GM12878 (cell line): ENCODE measurements around the gene STPG1.

Source experiments
- CTCF ChIP-seq, 3 experiments: IDR thresholded peaks in 2 of 3; conservative IDR thresholded peaks in 1 of 3; 2 replicates each; pipeline ENCODE4 v1.5.1; 2011; ENCODE audit warnings: low read depth in 3 of 3, low read length in 3 of 3, mild to moderate bottlenecking in 3 of 3, control low read depth in 2 of 3, moderate library complexity in 2 of 3, inconsistent platforms in 1 of 3, mixed read lengths in 1 of 3; ENCODE audit not compliant: control insufficient read depth in 2 of 3, insufficient read depth in 1 of 3; ENCODE audit errors: extremely low read depth in 1 of 3
- HDAC6 ChIP-seq: fragments of 200-600 bp; sonication (generic); IDR thresholded peaks from one replicate; pipeline ENCODE4 v1.8.0; 2017; ENCODE audit warnings: antibody characterized with exemption; ENCODE audit not compliant: unreplicated experiment
- JUNB ChIP-seq: IDR thresholded peaks from 2 replicates; pipeline ENCODE4 v1.6.1; 2016; ENCODE audit warnings: antibody characterized with exemption, mild to moderate bottlenecking
- RFX5 ChIP-seq: IDR thresholded peaks from 2 replicates; pipeline ENCODE4 v1.6.1; 2011; ENCODE audit warnings: low read depth, low read length, improper control_type of control experiment
- SREBF1 ChIP-seq: IDR thresholded peaks from 2 replicates; pipeline ENCODE4 v1.6.1; 2012; ENCODE audit warnings: mild to moderate bottlenecking, low read length
- TF ChIP-seq, protein P1 (sequence below): fragments of 450-650 bp; IDR thresholded peaks from 2 replicates; pipeline ENCODE4 v1.6.1; 2017; ENCODE audit warnings: mild to moderate bottlenecking

DNA sequence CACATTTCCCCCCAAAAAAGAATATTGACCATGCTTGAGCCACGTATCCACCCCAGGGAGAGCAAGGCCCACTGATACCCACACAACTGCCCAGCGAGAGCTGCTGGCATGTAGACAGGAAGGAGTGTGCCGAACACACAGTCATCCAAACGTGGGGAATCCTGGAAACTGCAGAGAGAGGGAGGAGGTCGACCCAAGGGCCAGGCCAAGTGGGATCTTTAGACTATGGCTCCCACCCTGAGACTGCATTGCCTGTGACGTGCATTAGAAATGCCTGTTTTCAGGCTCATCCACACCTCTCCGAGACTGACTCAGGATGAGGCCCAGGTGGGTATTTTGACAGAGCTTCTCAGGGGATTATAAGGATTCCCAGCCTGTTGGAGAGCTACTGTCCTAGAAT is 27.9 kb upstream of the STPG1 start:
- TF ChIP-seq SREBF1 (no peak), CTCF (IDR thresholded peaks at IDR 0.05 in 2 of 3, conservative IDR thresholded peaks at IDR 0.05 in 1 of 3; ENCODE audit: control insufficient read depth in 2 of 3, extremely low read depth in 1 of 3, insufficient read depth in 1 of 3, low read depth in 3 of 3, low read length in 3 of 3) (no peak), RFX5 (no peak), HDAC6 (no peak), JUNB (no peak)
- TF ChIP-seq, protein P1, sequence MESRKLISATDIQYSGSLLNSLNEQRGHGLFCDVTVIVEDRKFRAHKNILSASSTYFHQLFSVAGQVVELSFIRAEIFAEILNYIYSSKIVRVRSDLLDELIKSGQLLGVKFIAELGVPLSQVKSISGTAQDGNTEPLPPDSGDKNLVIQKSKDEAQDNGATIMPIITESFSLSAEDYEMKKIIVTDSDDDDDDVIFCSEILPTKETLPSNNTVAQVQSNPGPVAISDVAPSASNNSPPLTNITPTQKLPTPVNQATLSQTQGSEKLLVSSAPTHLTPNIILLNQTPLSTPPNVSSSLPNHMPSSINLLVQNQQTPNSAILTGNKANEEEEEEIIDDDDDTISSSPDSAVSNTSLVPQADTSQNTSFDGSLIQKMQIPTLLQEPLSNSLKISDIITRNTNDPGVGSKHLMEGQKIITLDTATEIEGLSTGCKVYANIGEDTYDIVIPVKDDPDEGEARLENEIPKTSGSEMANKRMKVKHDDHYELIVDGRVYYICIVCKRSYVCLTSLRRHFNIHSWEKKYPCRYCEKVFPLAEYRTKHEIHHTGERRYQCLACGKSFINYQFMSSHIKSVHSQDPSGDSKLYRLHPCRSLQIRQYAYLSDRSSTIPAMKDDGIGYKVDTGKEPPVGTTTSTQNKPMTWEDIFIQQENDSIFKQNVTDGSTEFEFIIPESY: no peak
